WTC11 (cell line): ENCODE measurements around the gene TMPRSS2. TPM values are rescaled to one million over a fixed set of nuclear protein-coding genes. Genes with fewer than 3 reads are reported as not detected.
A peak's percentile ranks its signal among the peaks of the same experiment; 100 is the strongest.

Experiments
- ATAC-seq: fragments of 200-7000 bp; cut with Tn5 transposase; 2 replicates; pipeline ENCODE4 v1.10.0; 2021; ENCODE audit warnings: mild to moderate bottlenecking, moderate library complexity
- CTCF ChIA-PET: fragments of 300-600 bp; sonication (Branson Sonifier 250); formaldehyde crosslinking; loops from one replicate; lab custom pipeline; 2021; ENCODE audit warnings: antibody characterized with exemption; lab: Charles Lee
- POLR2A ChIA-PET: fragments of 350-600 bp; sonication (Branson Sonifier 250); formaldehyde crosslinking; loops from one replicate; lab custom pipeline; 2021; ENCODE audit warnings: antibody characterized with exemption; lab: Charles Lee
- DNase-seq: peaks from one replicate; pipeline ENCODE4 v3.0.0; 2021; ENCODE audit warnings: low spot score
- H3K27ac Mint-ChIP-seq: 2 replicates; pipeline ENCODE4 v1.8.0; 2021; ENCODE audit warnings: mixed read lengths
- H3K27me3 Mint-ChIP-seq: 2 replicates; pipeline ENCODE4 v1.8.0; 2021; ENCODE audit warnings: low read depth, mild to moderate bottlenecking, moderate library complexity, mixed read lengths
- H3K36me3 Mint-ChIP-seq: 2 replicates; pipeline ENCODE4 v1.8.0; 2021; ENCODE audit warnings: mixed read lengths
- H3K4me1 Mint-ChIP-seq: 2 replicates; pipeline ENCODE4 v1.8.0; 2022; ENCODE audit warnings: mixed read lengths
- H3K4me3 Mint-ChIP-seq: 2 replicates; pipeline ENCODE4 v1.8.0; 2021; ENCODE audit warnings: mild to moderate bottlenecking, moderate library complexity, mixed read lengths
- H3K9me3 Mint-ChIP-seq: 2 replicates; pipeline ENCODE4 v1.8.0; 2021; ENCODE audit warnings: mixed read lengths
- CREB1 ChIP-seq: sonication (generic); formaldehyde crosslinking; IDR thresholded peaks from 2 replicates; pipeline ENCODE4 v1.8.0; 2023; ENCODE audit warnings: mild to moderate bottlenecking, missing genetic modification reagents
- FOXJ3 ChIP-seq: sonication (generic); formaldehyde crosslinking; IDR thresholded peaks from 2 replicates; pipeline ENCODE4 v1.9.0; 2021; ENCODE audit warnings: missing genetic modification reagents, mild to moderate bottlenecking, borderline replicate concordance
- GTF2I ChIP-seq: fragments of 250-450 bp; sonication (Bioruptor Pico); conservative IDR thresholded peaks from 2 replicates; pipeline ENCODE4 v1.4.0; 2021; ENCODE audit warnings: mild to moderate bottlenecking
- JUN ChIP-seq: sonication (generic); formaldehyde crosslinking; IDR thresholded peaks from 2 replicates; pipeline ENCODE4 v1.8.0; 2023; ENCODE audit warnings: mild to moderate bottlenecking, missing genetic modification reagents
- NFE2L1 ChIP-seq: sonication (generic); formaldehyde crosslinking; IDR thresholded peaks from 2 replicates; pipeline ENCODE4 v1.8.1; 2023; ENCODE audit warnings: missing genetic modification reagents
- NR3C1 ChIP-seq: sonication (generic); formaldehyde crosslinking; conservative IDR thresholded peaks from 2 replicates; pipeline ENCODE4 v1.8.1; 2023; ENCODE audit warnings: low read depth, mild to moderate bottlenecking, missing genetic modification reagents
- TP53 ChIP-seq: sonication (generic); formaldehyde crosslinking; IDR thresholded peaks from 2 replicates; pipeline ENCODE4 v1.8.1; 2023; ENCODE audit warnings: mild to moderate bottlenecking, missing genetic modification reagents
- total RNA-seq: library from RNA; stranded (reverse); gene quantifications from 3 replicates; pipeline ENCODE4 v1.2.3, GENCODE V29; 2021
- TF ChIP-seq, protein P1 (sequence below): sonication (generic); formaldehyde crosslinking; IDR thresholded peaks from 2 replicates; pipeline ENCODE4 v1.8.0; 2022; ENCODE audit warnings: mild to moderate bottlenecking, missing genetic modification reagents
- TF ChIP-seq, protein P2 (sequence below): sonication (generic); formaldehyde crosslinking; IDR thresholded peaks from 2 replicates; pipeline ENCODE4 v1.8.0; 2022; ENCODE audit warnings: mild to moderate bottlenecking, missing genetic modification reagents
- TF ChIP-seq, protein P3 (sequence below): fragments of 250-450 bp; sonication (Bioruptor Pico); IDR thresholded peaks from 2 replicates; pipeline ENCODE4 v1.8.0; 2021; ENCODE audit warnings: mild to moderate bottlenecking
- TF ChIP-seq, protein P4 (sequence below): sonication (generic); formaldehyde crosslinking; IDR thresholded peaks from 2 replicates; pipeline ENCODE4 v1.8.1; 2022; ENCODE audit warnings: mild to moderate bottlenecking, moderate library complexity, missing genetic modification reagents
- TF ChIP-seq, protein P5 (sequence below): fragments of 250-450 bp; sonication (Bioruptor Pico); IDR thresholded peaks from 2 replicates; pipeline ENCODE4 v1.9.0; 2021; ENCODE audit warnings: mild to moderate bottlenecking, borderline replicate concordance
- TF ChIP-seq, protein P6 (sequence below): sonication (generic); formaldehyde crosslinking; IDR thresholded peaks from 2 replicates; pipeline ENCODE4 v1.8.0; 2022; ENCODE audit warnings: mild to moderate bottlenecking, missing genetic modification reagents
- TF ChIP-seq, protein P7 (sequence below): sonication (generic); formaldehyde crosslinking; IDR thresholded peaks from 2 replicates; pipeline ENCODE4 v1.8.1; 2023; ENCODE audit warnings: mild to moderate bottlenecking, missing genetic modification reagents, borderline replicate concordance
- TF ChIP-seq, protein P8 (sequence below): sonication (generic); formaldehyde crosslinking; IDR thresholded peaks from 2 replicates; pipeline ENCODE4 v1.8.0; 2023; ENCODE audit warnings: missing genetic modification reagents
- TF ChIP-seq, protein P9 (sequence below): sonication (generic); formaldehyde crosslinking; IDR thresholded peaks from 2 replicates; pipeline ENCODE4 v1.8.1; 2022; ENCODE audit warnings: mild to moderate bottlenecking, missing genetic modification reagents, moderate library complexity, borderline replicate concordance

Gene TMPRSS2
- total RNA-seq, 1 experiment from 2014 or later = 8.5 TPM

DNA sequence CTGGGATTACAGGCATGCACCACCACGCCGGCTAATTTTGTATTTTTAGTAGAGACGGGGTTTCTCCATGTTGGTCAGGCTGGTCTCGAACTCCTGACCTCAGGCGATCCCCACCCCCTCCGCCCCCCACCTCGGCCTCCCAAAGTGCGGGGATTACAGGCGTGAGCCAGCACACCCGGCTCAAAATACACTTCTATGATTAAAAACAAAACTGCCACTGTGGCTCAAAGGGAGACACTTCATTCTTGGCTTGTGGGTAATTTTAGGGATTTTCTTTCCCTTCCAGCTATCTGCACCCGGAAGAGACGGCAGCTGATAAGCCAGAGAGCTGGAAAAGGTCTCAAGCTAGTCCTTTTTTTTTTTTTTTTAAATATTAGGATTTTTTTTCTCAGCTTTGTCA, 24.5 kb downstream of the TMPRSS2 start:
- no peaks in the 10 kb centered on the region for H3K27me3 Mint-ChIP-seq
- H3K9me3 Mint-ChIP-seq = no peaks in the 10 kb centered on the region
- POLR2A ChIA-PET = no interaction called here
- TF ChIP-seq, protein P1, sequence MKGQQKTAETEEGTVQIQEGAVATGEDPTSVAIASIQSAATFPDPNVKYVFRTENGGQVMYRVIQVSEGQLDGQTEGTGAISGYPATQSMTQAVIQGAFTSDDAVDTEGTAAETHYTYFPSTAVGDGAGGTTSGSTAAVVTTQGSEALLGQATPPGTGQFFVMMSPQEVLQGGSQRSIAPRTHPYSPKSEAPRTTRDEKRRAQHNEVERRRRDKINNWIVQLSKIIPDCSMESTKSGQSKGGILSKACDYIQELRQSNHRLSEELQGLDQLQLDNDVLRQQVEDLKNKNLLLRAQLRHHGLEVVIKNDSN = no peak
- TF ChIP-seq, protein P2, sequence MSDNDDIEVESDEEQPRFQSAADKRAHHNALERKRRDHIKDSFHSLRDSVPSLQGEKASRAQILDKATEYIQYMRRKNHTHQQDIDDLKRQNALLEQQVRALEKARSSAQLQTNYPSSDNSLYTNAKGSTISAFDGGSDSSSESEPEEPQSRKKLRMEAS = no peak
- TF ChIP-seq JUN (CRISPR knock-in tag) (no peak), FOXJ3 (CRISPR knock-in tag) (no peak), CREB1 (CRISPR knock-in tag) (no peak), TP53 (CRISPR knock-in tag) (no peak)
- TF ChIP-seq, protein P3, sequence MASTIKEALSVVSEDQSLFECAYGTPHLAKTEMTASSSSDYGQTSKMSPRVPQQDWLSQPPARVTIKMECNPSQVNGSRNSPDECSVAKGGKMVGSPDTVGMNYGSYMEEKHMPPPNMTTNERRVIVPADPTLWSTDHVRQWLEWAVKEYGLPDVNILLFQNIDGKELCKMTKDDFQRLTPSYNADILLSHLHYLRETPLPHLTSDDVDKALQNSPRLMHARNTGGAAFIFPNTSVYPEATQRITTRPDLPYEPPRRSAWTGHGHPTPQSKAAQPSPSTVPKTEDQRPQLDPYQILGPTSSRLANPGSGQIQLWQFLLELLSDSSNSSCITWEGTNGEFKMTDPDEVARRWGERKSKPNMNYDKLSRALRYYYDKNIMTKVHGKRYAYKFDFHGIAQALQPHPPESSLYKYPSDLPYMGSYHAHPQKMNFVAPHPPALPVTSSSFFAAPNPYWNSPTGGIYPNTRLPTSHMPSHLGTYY = no peak
- TF ChIP-seq, protein P4, sequence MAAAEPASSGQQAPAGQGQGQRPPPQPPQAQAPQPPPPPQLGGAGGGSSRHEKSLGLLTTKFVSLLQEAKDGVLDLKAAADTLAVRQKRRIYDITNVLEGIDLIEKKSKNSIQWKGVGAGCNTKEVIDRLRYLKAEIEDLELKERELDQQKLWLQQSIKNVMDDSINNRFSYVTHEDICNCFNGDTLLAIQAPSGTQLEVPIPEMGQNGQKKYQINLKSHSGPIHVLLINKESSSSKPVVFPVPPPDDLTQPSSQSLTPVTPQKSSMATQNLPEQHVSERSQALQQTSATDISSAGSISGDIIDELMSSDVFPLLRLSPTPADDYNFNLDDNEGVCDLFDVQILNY (CRISPR knock-in tag) = no peak
- TF ChIP-seq, protein P5, sequence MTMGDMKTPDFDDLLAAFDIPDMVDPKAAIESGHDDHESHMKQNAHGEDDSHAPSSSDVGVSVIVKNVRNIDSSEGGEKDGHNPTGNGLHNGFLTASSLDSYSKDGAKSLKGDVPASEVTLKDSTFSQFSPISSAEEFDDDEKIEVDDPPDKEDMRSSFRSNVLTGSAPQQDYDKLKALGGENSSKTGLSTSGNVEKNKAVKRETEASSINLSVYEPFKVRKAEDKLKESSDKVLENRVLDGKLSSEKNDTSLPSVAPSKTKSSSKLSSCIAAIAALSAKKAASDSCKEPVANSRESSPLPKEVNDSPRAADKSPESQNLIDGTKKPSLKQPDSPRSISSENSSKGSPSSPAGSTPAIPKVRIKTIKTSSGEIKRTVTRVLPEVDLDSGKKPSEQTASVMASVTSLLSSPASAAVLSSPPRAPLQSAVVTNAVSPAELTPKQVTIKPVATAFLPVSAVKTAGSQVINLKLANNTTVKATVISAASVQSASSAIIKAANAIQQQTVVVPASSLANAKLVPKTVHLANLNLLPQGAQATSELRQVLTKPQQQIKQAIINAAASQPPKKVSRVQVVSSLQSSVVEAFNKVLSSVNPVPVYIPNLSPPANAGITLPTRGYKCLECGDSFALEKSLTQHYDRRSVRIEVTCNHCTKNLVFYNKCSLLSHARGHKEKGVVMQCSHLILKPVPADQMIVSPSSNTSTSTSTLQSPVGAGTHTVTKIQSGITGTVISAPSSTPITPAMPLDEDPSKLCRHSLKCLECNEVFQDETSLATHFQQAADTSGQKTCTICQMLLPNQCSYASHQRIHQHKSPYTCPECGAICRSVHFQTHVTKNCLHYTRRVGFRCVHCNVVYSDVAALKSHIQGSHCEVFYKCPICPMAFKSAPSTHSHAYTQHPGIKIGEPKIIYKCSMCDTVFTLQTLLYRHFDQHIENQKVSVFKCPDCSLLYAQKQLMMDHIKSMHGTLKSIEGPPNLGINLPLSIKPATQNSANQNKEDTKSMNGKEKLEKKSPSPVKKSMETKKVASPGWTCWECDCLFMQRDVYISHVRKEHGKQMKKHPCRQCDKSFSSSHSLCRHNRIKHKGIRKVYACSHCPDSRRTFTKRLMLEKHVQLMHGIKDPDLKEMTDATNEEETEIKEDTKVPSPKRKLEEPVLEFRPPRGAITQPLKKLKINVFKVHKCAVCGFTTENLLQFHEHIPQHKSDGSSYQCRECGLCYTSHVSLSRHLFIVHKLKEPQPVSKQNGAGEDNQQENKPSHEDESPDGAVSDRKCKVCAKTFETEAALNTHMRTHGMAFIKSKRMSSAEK (CRISPR knock-in tag) = no peak
- DNase-seq = no peak
- H3K27ac Mint-ChIP-seq = no peak overlapping the region
- no peak overlapping the region for H3K4me3 Mint-ChIP-seq
- CTCF ChIA-PET = interaction anchor here (0.6 to 1.0 kb wide), 4 partner anchors 23 to 826 kb away, joined by 3 to 5 read pairs (median 3); no protein-coding TSS in a partner anchor
- no peaks in the 10 kb centered on the region; the same call in 1 of the 2 replicates for H3K36me3 Mint-ChIP-seq
- ATAC-seq = no peak
- H3K4me1 Mint-ChIP-seq = peaks cover 33% of the 10 kb centered on the region

DNA sequence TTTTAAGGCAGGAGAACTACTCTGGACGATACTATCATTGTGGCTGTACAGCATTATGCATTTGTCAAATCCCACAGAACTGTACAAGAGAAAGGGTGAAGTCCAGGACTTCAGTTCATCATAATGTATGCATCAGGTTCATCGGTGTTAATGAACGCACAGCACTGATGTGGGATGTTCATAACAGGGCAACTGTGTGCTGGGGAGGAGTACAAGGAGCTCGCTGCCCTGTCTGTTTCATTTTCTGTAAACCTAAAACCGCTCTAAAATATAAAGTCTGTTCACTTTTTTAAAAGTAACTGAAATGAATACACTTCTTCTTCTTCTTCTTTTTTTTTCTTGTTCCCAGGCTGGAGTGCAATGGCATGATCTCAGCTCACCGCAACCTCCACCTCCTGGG, 25.0 kb downstream of the TMPRSS2 start:
- DNase-seq (no peak), ATAC-seq (no peak)
- POLR2A ChIA-PET = no interaction called here
- Mint-ChIP-seq H3K9me3 (no peaks in the 10 kb centered on the region), H3K4me1 (peaks cover 37% of the 10 kb centered on the region), H3K36me3 (no peaks in the 10 kb centered on the region; the same call in 1 of the 2 replicates), H3K4me3 (no peak overlapping the region), H3K27me3 (no peaks in the 10 kb centered on the region), H3K27ac (peak overlapping the region; percentile 35; the same call in 1 of the 2 replicates)
- CTCF ChIA-PET = interaction anchor here (0.6 to 1.0 kb wide), 4 partner anchors 23 to 826 kb away, joined by 3 to 5 read pairs (median 3); no protein-coding TSS in a partner anchor
- TF ChIP-seq, protein P6, sequence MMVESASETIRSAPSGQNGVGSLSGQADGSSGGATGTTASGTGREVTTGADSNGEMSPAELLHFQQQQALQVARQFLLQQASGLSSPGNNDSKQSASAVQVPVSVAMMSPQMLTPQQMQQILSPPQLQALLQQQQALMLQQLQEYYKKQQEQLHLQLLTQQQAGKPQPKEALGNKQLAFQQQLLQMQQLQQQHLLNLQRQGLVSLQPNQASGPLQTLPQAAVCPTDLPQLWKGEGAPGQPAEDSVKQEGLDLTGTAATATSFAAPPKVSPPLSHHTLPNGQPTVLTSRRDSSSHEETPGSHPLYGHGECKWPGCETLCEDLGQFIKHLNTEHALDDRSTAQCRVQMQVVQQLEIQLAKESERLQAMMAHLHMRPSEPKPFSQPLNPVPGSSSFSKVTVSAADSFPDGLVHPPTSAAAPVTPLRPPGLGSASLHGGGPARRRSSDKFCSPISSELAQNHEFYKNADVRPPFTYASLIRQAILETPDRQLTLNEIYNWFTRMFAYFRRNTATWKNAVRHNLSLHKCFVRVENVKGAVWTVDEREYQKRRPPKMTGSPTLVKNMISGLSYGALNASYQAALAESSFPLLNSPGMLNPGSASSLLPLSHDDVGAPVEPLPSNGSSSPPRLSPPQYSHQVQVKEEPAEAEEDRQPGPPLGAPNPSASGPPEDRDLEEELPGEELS (CRISPR knock-in tag) = no peak

DNA sequence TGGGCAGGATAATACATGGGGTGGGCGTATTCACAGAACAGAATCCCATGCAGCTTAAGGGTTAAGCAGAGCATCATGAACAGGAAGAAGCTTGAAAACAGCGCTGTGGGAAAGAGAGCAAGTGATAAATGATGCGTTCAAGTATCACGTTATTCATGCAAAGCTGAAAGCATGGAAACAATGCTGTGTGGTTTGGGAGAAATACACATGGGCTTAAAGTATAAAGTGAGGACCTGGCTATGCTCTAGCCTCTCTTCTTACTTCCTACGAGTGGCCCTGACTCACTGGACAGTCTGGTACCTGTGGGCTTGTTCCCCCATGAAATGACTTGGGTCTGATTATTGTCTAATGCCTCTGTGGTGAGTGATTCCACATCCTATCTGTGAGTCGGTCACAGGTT, 25.7 kb downstream of the TMPRSS2 start:
- DNase-seq = no peak
- POLR2A ChIA-PET = no interaction called here
- ATAC-seq = no peak
- CTCF ChIA-PET = interaction anchor here (1.0 kb wide), 1 partner anchor 113 kb away, joined by 3 read pairs; no protein-coding TSS in a partner anchor
- H3K4me1 Mint-ChIP-seq = peaks cover 44% of the 10 kb centered on the region
- no peaks in the 10 kb centered on the region for H3K9me3 Mint-ChIP-seq
- no peak overlapping the region for H3K4me3 Mint-ChIP-seq
- H3K27ac Mint-ChIP-seq = peak overlapping the region; percentile 35; the same call in 1 of the 2 replicates
- H3K27me3 Mint-ChIP-seq = no peaks in the 10 kb centered on the region
- no peaks in the 10 kb centered on the region; the same call in 1 of the 2 replicates for H3K36me3 Mint-ChIP-seq
- no peak for TF ChIP-seq NFE2L1 (CRISPR knock-in tag)
- TF ChIP-seq, protein P7, sequence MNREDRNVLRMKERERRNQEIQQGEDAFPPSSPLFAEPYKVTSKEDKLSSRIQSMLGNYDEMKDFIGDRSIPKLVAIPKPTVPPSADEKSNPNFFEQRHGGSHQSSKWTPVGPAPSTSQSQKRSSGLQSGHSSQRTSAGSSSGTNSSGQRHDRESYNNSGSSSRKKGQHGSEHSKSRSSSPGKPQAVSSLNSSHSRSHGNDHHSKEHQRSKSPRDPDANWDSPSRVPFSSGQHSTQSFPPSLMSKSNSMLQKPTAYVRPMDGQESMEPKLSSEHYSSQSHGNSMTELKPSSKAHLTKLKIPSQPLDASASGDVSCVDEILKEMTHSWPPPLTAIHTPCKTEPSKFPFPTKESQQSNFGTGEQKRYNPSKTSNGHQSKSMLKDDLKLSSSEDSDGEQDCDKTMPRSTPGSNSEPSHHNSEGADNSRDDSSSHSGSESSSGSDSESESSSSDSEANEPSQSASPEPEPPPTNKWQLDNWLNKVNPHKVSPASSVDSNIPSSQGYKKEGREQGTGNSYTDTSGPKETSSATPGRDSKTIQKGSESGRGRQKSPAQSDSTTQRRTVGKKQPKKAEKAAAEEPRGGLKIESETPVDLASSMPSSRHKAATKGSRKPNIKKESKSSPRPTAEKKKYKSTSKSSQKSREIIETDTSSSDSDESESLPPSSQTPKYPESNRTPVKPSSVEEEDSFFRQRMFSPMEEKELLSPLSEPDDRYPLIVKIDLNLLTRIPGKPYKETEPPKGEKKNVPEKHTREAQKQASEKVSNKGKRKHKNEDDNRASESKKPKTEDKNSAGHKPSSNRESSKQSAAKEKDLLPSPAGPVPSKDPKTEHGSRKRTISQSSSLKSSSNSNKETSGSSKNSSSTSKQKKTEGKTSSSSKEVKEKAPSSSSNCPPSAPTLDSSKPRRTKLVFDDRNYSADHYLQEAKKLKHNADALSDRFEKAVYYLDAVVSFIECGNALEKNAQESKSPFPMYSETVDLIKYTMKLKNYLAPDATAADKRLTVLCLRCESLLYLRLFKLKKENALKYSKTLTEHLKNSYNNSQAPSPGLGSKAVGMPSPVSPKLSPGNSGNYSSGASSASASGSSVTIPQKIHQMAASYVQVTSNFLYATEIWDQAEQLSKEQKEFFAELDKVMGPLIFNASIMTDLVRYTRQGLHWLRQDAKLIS = no peak
- no peak for TF ChIP-seq GTF2I (CRISPR knock-in tag)
- TF ChIP-seq, protein P8, sequence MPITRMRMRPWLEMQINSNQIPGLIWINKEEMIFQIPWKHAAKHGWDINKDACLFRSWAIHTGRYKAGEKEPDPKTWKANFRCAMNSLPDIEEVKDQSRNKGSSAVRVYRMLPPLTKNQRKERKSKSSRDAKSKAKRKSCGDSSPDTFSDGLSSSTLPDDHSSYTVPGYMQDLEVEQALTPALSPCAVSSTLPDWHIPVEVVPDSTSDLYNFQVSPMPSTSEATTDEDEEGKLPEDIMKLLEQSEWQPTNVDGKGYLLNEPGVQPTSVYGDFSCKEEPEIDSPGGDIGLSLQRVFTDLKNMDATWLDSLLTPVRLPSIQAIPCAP (CRISPR knock-in tag) = no peak
- TF ChIP-seq, protein P9, sequence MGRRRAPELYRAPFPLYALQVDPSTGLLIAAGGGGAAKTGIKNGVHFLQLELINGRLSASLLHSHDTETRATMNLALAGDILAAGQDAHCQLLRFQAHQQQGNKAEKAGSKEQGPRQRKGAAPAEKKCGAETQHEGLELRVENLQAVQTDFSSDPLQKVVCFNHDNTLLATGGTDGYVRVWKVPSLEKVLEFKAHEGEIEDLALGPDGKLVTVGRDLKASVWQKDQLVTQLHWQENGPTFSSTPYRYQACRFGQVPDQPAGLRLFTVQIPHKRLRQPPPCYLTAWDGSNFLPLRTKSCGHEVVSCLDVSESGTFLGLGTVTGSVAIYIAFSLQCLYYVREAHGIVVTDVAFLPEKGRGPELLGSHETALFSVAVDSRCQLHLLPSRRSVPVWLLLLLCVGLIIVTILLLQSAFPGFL (CRISPR knock-in tag) = no peak
- no peak for TF ChIP-seq NR3C1
